IMR-90 (cell line): ENCODE measurements around the gene DUSP16.

Source experiments
- MAZ ChIP-seq: IDR thresholded peaks from 2 replicates; pipeline ENCODE4 v1.6.1; 2012; ENCODE audit warnings: low read depth, mild to moderate bottlenecking, low read length, improper control_type of control experiment, moderate library complexity, borderline replicate concordance
- POLR2A ChIP-seq: IDR thresholded peaks from 2 replicates; pipeline ENCODE4 v1.6.1; 2012; ENCODE audit warnings: mild to moderate bottlenecking, low read depth, low read length
- RAD21 ChIP-seq: IDR thresholded peaks from 2 replicates; pipeline ENCODE4 v1.6.1; 2012; ENCODE audit warnings: low read length, improper control_type of control experiment
- RFX5 ChIP-seq: IDR thresholded peaks from 2 replicates; pipeline ENCODE4 v1.8.0; 2012; ENCODE audit warnings: low read depth, mild to moderate bottlenecking, low read length, moderate library complexity
- SMC3 ChIP-seq: fragments of 150-350 bp; IDR thresholded peaks from 2 replicates; pipeline ENCODE4 v1.6.1; 2016; ENCODE audit warnings: low read depth, mild to moderate bottlenecking, antibody characterized with exemption, low read length, moderate library complexity
- TF ChIP-seq, protein P1 (sequence below): conservative IDR thresholded peaks from 2 replicates; pipeline ENCODE4 v1.5.1; 2012; ENCODE audit warnings: mild to moderate bottlenecking, low read depth, low read length, improper control_type of control experiment

DNA sequence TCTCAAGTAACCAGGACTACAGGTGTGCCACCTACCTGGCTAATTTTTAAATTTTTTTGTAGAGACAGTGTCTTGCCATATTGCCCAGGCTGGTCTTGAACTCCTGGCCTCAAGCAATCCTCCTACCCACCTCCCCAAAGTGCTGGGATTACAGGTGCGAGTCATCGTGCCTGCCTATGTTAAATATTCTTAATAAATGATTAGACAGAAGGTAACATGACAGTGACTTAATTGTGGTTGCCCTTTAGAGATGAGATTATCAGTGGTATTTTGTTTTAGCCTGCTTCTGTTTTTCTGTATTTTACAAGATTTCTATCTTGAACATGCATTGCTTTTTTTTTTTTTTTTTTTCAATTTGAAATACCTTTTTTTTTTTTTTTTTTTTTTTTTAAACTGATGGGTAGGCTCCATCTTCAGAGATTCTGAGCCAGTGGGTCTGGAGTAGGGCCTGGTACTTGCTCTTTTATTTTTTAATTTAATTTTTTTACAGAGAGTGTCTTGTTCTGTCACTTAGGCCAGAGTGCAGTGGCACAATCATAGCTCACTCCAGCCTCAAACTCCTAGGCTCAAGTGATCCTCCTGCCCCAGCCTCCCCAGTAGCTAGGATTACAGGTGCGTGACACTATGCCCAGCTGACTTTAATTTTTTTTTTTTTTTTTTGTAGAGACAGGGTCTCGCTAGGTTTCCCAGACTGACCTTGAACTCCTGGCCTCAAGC, 117.3 kb downstream of the DUSP16 start:
- no peak for TF ChIP-seq RAD21
- no peak for TF ChIP-seq SMC3
- TF ChIP-seq, protein P1, sequence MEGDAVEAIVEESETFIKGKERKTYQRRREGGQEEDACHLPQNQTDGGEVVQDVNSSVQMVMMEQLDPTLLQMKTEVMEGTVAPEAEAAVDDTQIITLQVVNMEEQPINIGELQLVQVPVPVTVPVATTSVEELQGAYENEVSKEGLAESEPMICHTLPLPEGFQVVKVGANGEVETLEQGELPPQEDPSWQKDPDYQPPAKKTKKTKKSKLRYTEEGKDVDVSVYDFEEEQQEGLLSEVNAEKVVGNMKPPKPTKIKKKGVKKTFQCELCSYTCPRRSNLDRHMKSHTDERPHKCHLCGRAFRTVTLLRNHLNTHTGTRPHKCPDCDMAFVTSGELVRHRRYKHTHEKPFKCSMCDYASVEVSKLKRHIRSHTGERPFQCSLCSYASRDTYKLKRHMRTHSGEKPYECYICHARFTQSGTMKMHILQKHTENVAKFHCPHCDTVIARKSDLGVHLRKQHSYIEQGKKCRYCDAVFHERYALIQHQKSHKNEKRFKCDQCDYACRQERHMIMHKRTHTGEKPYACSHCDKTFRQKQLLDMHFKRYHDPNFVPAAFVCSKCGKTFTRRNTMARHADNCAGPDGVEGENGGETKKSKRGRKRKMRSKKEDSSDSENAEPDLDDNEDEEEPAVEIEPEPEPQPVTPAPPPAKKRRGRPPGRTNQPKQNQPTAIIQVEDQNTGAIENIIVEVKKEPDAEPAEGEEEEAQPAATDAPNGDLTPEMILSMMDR = no peak
- no peak for TF ChIP-seq POLR2A
- no peak for TF ChIP-seq RFX5
- TF ChIP-seq MAZ = no peak
